Transverse colon (tissue), 4 donors: ENCODE measurements around the gene IFITM10. TPM values are rescaled to one million over a fixed set of nuclear protein-coding genes. Genes with fewer than 3 reads are reported as not detected.

Source experiments
- DNase-seq: peaks from one replicate; pipeline ENCODE4 v3.0.0-alpha.2; 2019
- H3K27ac ChIP-seq, 4 donors: fragments of 200-600 bp; sonication (generic); 2 replicates each; pipeline ENCODE4 v1.5.1; 2016 to 2018; ENCODE audit warnings: inconsistent platforms in 4 of 4
- H3K27me3 ChIP-seq: fragments of 200-600 bp; sonication (generic); 2 replicates; pipeline ENCODE4 v1.5.1; 2017; ENCODE audit warnings: inconsistent platforms
- H3K36me3 ChIP-seq, 4 donors: fragments of 200-600 bp; sonication (generic); 2 replicates each; pipeline ENCODE4 v1.5.1; 2017 to 2019; ENCODE audit warnings: inconsistent platforms in 4 of 4
- H3K4me1 ChIP-seq, 4 donors: fragments of 200-600 bp; sonication (generic); 2 replicates each; pipeline ENCODE4 v1.5.1; 2017 to 2020; ENCODE audit warnings: inconsistent platforms in 4 of 4
- H3K4me3 ChIP-seq, 4 donors: fragments of 200-600 bp; sonication (generic); 1 replicate in 1 of 4; 2 replicates in 3 of 4; pipeline versions ENCODE4 v1.5.1 to v1.6.1; 2017 to 2019; ENCODE audit warnings: inconsistent platforms in 4 of 4
- H3K9me3 ChIP-seq, 2 donors: fragments of 200-600 bp; sonication (generic); 2 replicates each; pipeline ENCODE4 v1.5.1; 2017 to 2019; ENCODE audit warnings: inconsistent platforms in 2 of 2
- EP300 ChIP-seq: sonication (generic); formaldehyde crosslinking; IDR thresholded peaks from one replicate; pipeline ENCODE4 v1.6.1; 2017; ENCODE audit warnings: antibody characterized with exemption, low read depth
- POLR2A ChIP-seq: fragments of 450-650 bp; IDR thresholded peaks from one replicate; pipeline ENCODE4 v1.6.1; 2016; ENCODE audit warnings: antibody characterized with exemption, mild to moderate bottlenecking, moderate library complexity
- POLR2AphosphoS5 ChIP-seq, 3 donors: sonication (generic); formaldehyde crosslinking; IDR thresholded peaks; one replicate each; pipeline ENCODE4 v1.6.1; 2016; ENCODE audit warnings: antibody characterized with exemption in 3 of 3
- WGBS, 2 donors: methylation state at CpG; one replicate each; pipeline ENCODE4 v1.1.5; 2018; ENCODE audit warnings: low coverage in 1 of 2; 5-methylcytosine and 5-hydroxymethylcytosine counted together
- in situ Hi-C, 4 donors: fragments of 200-750 bp; cut with MboI; loops; one replicate each; pipeline versions ENCODE4 v1.15.0 to v1.15.1; 2017; ENCODE audit warnings: low sequenced_read_pairs in 3 of 4, low pct_ligation_motif_present in 1 of 4, low pct_unique_long_range_greater_than_20kb in 1 of 4
- intact Hi-C: fragments of 100-400 bp; cut with DNase I; formaldehyde crosslinking; loops from one replicate; pipeline ENCODE4 v1.15.1; 2023; ENCODE audit warnings: low total_unique reads
- total RNA-seq, 4 donors: library from RNA; depleted of rRNA; stranded (reverse); fragments of >200 nt; gene quantifications; one replicate each; pipeline ENCODE4 v1.1.0, GENCODE V29; 2016
- TF ChIP-seq, protein P1 (sequence below), 5 experiments: fragments of 200-600 bp in 3 of 5; fragments of 450-650 bp in 2 of 5; sonication (generic) in 3 of 5; IDR thresholded peaks; 1 replicate in 2 of 5; 2 replicates in 3 of 5; pipeline ENCODE4 v1.5.1; 2016 to 2017; ENCODE audit warnings: antibody characterized with exemption in 5 of 5, inconsistent platforms in 3 of 5, mild to moderate bottlenecking in 2 of 5, moderate library complexity in 1 of 5

IFITM10 gene
- total RNA-seq, 4 donors from 2014 or later, result 0.68 to 13.5 (median 1.3) TPM

DNA sequence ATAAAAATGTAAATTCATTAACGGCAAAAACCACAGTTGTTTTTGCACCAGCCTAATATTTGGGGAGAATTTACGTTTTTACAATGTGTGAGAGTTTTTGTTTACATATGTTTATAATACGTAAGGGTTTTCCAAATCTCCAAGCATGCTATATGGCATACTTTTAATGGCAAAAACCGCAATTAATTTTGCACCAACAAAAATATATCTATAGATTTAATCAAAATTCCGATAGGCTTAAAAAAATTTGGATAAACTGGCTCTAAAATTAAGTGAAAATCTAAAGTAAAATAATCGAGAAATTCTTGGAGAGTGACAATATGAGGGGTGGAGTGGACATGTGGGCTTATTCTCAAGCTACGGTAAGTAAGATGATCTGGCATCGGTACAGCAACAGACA is 30.6 kb downstream of the IFITM10 start:
- H3K9me3 ChIP-seq, result no peaks in the 10 kb centered on the region
- in situ Hi-C loops, result loop anchor here in 2 of 4 donors (25.0 kb wide), 2 partner anchors 93 to 443 kb away; partner anchors contain the start of genes INS (in 1 of the 2) and TH (in 1 of the 2)
- DNase-seq, result no peak
- 59 to 64% methylated on average over 8 of the region's 8 CpGs for WGBS, 2 donors
- H3K27me3 ChIP-seq, result peaks cover 47% of the 10 kb centered on the region
- intact Hi-C loops, result no loop called here
- H3K4me1 ChIP-seq, result no peaks in the 10 kb centered on the region
- H3K36me3 ChIP-seq, result no peaks in the 10 kb centered on the region
- no peak overlapping the region for H3K27ac ChIP-seq
- TF ChIP-seq POLR2A, result no peak
- TF ChIP-seq EP300, result no peak
- TF ChIP-seq, protein P1, sequence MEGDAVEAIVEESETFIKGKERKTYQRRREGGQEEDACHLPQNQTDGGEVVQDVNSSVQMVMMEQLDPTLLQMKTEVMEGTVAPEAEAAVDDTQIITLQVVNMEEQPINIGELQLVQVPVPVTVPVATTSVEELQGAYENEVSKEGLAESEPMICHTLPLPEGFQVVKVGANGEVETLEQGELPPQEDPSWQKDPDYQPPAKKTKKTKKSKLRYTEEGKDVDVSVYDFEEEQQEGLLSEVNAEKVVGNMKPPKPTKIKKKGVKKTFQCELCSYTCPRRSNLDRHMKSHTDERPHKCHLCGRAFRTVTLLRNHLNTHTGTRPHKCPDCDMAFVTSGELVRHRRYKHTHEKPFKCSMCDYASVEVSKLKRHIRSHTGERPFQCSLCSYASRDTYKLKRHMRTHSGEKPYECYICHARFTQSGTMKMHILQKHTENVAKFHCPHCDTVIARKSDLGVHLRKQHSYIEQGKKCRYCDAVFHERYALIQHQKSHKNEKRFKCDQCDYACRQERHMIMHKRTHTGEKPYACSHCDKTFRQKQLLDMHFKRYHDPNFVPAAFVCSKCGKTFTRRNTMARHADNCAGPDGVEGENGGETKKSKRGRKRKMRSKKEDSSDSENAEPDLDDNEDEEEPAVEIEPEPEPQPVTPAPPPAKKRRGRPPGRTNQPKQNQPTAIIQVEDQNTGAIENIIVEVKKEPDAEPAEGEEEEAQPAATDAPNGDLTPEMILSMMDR (IDR thresholded peaks at IDR 0.05), result no peak
- H3K4me3 ChIP-seq, result no peak overlapping the region

DNA sequence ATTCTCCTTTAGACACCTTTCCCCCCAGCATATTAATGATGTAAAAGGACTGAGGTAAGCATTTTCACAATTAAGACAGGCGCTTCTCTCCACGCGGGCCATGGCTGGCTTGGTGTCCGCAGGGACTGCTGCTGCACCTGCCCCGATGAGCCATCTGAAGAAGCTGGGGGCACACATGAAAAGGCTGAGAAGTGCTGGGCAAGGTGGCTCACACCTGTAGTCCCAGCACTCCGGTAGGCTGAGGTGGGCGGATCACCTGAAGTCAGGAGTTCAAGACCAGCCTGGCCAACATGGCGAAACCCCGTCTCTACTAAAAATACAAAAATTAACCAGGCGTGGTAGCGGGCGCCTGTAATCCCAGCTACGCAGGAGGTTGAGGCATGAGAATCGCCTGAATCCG is 32.1 kb downstream of the IFITM10 start:
- Histone ChIP-seq H3K9me3 (no peaks in the 10 kb centered on the region), H3K27me3 (peaks cover 32% of the 10 kb centered on the region), H3K4me1 (no peaks in the 10 kb centered on the region), H3K4me3 (no peak overlapping the region), H3K27ac (no peak overlapping the region), H3K36me3 (no peaks in the 10 kb centered on the region)
- intact Hi-C loops, result no loop called here
- DNase-seq, result no peak
- in situ Hi-C loops, result loop anchor here in 2 of 4 donors (25.0 kb wide), 2 partner anchors 94 to 444 kb away; partner anchors contain the start of genes INS (in 1 of the 2) and TH (in 1 of the 2)
- WGBS, 2 donors, result 93% methylated on average over 15 of the region's 15 CpGs; no CpG with 5 or more reads in 1 of the 2 donors
- TF ChIP-seq EP300 (no peak), POLR2AphosphoS5 (IDR thresholded peaks at IDR 0.05) (no peak), POLR2A (no peak)
- TF ChIP-seq, protein P1 (IDR thresholded peaks at IDR 0.05), result no peak

DNA sequence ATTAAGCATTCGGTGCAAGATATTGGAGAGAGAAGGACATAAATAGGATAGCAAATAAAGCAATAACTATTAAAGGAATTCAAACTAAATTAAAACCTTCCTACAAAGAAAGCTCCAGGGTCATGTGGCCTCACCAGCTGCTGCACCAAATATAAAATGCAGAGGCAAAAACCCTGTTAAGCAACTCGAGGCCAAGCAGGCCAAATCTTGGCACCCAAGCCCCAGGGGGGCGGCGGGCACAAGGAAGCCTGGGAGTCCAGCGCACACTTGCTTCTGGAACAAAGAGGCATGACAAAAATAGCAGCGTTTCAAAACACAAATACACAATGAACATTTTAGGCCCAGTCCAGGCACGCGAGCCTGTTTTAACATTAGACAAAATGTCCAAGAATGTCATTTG is 32.6 kb downstream of the IFITM10 start:
- H3K27ac ChIP-seq, result no peak overlapping the region
- no peak for DNase-seq
- TF ChIP-seq, protein P1 (IDR thresholded peaks at IDR 0.05), result no peak
- no peak for TF ChIP-seq POLR2A
- no peak for TF ChIP-seq POLR2AphosphoS5 (IDR thresholded peaks at IDR 0.05)
- TF ChIP-seq EP300, result no peak
- in situ Hi-C loops, result loop anchor here in 2 of 4 donors (25.0 kb wide), 2 partner anchors 95 to 445 kb away; partner anchors contain the start of genes INS (in 1 of the 2) and TH (in 1 of the 2)
- H3K27me3 ChIP-seq, result peaks cover 29% of the 10 kb centered on the region
- H3K36me3 ChIP-seq, result no peaks in the 10 kb centered on the region
- 79 to 84% methylated on average over 4 to 8 of the region's 8 CpGs for WGBS, 2 donors
- no peak overlapping the region for H3K4me3 ChIP-seq
- no peaks in the 10 kb centered on the region for H3K9me3 ChIP-seq
- H3K4me1 ChIP-seq, result no peaks in the 10 kb centered on the region
- intact Hi-C loops, result no loop called here

DNA sequence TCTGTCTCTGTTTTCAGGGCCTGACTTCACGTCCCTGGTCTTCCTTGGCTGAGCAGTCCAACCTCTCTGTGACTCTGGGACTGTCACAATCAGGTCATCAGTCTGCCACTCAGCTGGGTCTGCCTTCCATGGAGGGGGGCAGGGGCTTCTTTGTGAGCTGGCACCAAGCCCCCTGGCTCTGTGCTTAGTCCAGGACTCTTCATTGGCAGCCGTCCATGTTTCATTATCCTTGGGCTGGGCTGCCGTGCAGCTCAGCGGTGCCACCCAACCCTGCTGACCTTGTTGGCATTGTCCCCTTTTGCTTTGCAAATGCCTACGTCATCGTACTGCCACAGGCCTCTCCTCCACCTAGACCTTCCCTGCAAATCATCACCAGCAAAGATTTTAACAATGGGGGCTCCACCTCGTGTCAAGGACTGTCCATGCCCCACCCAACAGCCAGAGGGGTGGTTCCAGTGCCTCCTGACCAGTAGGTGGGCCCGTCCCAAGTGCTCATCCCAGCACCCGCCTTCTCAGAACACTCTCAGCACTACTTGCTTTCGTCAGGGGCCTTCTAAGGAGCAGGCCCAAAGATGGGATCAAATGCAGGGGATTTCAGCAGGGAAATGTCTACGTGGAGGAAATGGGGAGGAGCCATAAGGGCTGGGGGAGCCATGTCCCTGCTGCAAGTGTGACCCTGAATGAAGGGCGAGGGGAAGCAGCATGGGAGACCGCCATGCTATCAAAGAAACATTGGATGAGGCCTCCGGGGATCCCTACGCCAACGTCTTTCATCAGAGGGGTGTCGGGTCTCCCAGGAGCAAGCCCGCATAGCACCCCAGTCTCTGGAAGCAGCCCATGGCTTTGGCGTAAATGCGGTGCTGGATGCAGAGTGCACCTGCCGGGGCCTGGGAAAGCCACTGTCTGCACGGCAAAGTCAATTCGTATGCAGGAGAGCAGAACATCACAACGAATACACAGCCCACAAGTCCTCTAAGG is 35.2 kb downstream of the IFITM10 start:
- no peaks in the 10 kb centered on the region for H3K36me3 ChIP-seq
- no peaks in the 10 kb centered on the region for H3K9me3 ChIP-seq
- no peak overlapping the region for H3K27ac ChIP-seq
- DNase-seq, result no peak
- intact Hi-C loops (no loop called here), in situ Hi-C loops (loop anchor here in 2 of 4 donors (25.0 kb wide), 2 partner anchors 97 to 447 kb away; partner anchors contain the start of genes INS (in 1 of the 2) and TH (in 1 of the 2))
- H3K4me3 ChIP-seq, result no peak overlapping the region
- H3K27me3 ChIP-seq, result peaks cover 29% of the 10 kb centered on the region
- 76 to 89% methylated on average over 6 to 24 of the region's 24 CpGs for WGBS, 2 donors
- TF ChIP-seq POLR2A, result no peak
- no peak for TF ChIP-seq EP300
- TF ChIP-seq, protein P1 (IDR thresholded peaks at IDR 0.05), result no peak
- TF ChIP-seq POLR2AphosphoS5 (IDR thresholded peaks at IDR 0.05), result no peak
- H3K4me1 ChIP-seq, result no peaks in the 10 kb centered on the region
